H1 (cell line): ENCODE results near the gene SKIC3. TPM values are rescaled to one million over a fixed set of nuclear protein-coding genes. Genes with fewer than 3 reads are reported as not detected.

Experiments
- CTCF ChIA-PET: fragments of 300-600 bp; sonication (Branson Sonifier 250); formaldehyde crosslinking; loops from one replicate; lab custom pipeline; 2021; ENCODE audit not compliant: partially characterized antibody; lab: Charles Lee
- POLR2A ChIA-PET: fragments of 300-600 bp; sonication (Branson Sonifier 250); formaldehyde crosslinking; loops from one replicate; lab custom pipeline; 2021; ENCODE audit warnings: inconsistent platforms; ENCODE audit not compliant: partially characterized antibody; lab: Charles Lee
- DNase-seq, 2 experiments: peaks; one replicate each; pipeline versions ENCODE4 v3.0.0 to v3.0.0-alpha.2; 2010 to 2022; ENCODE audit warnings: low spot score in 2 of 2, low read depth in 1 of 2, mixed read lengths in 1 of 2
- FAIRE-seq: peaks from 2 replicates; lab custom pipeline; 2011; peaks lifted over from hg19 to GRCh38; lab: Jason Lieb, UNC
- H2AFZ ChIP-seq: 2 replicates; pipeline ENCODE4 v1.8.1; 2012; ENCODE audit warnings: low read length, inconsistent platforms
- H2AK5ac ChIP-seq: 2 replicates; pipeline ENCODE4 v1.6.1; 2013; ENCODE audit warnings: low read depth, low read length
- H2BK120ac ChIP-seq: replicated peaks from 2 replicates; pipeline ENCODE3; 2013; ENCODE audit warnings: low read depth, low read length, inconsistent platforms
- H2BK12ac ChIP-seq: 2 replicates; pipeline ENCODE4 v1.6.1; 2013; ENCODE audit warnings: low read depth, low read length
- H2BK15ac ChIP-seq: 2 replicates; pipeline ENCODE4 v1.6.1; 2013; ENCODE audit warnings: low read length
- H2BK20ac ChIP-seq: 2 replicates; pipeline ENCODE4 v1.6.1; 2013; ENCODE audit warnings: low read length
- H2BK5ac ChIP-seq: 2 replicates; pipeline ENCODE4 v1.6.1; 2013; ENCODE audit warnings: low read depth, low read length
- H3K14ac ChIP-seq: 2 replicates; pipeline ENCODE4 v1.6.1; 2013; ENCODE audit warnings: inconsistent platforms; ENCODE audit not compliant: insufficient read length
- H3K18ac ChIP-seq: 2 replicates; pipeline ENCODE4 v1.6.1; 2013; ENCODE audit warnings: low read length; ENCODE audit errors: extremely low read depth
- H3K23ac ChIP-seq: 2 replicates; pipeline ENCODE4 v1.6.1; 2013; ENCODE audit warnings: inconsistent platforms; ENCODE audit not compliant: insufficient read length
- H3K23me2 ChIP-seq: 2 replicates; pipeline ENCODE4 v1.6.1; 2013; ENCODE audit warnings: low read depth, low read length
- H3K27ac ChIP-seq: 2 replicates; pipeline ENCODE4 v1.6.1; 2011; ENCODE audit warnings: low read depth, low read length, inconsistent platforms
- H3K27me3 ChIP-seq, 4 experiments: replicated peaks in 1 of 4; 1 replicate in 1 of 4; 2 replicates in 3 of 4; pipeline versions ENCODE4 v1.6.1 to v1.8.1; 2011 to 2013; ENCODE audit warnings: low read length in 3 of 4, mild to moderate bottlenecking in 3 of 4, inconsistent platforms in 2 of 4, mixed read lengths in 2 of 4, moderate library complexity in 1 of 4; ENCODE audit not compliant: control insufficient read depth in 3 of 4, insufficient read depth in 3 of 4; ENCODE audit errors: extremely low read depth in 1 of 4
- H3K36me3 ChIP-seq, 4 experiments: 2 replicates each; pipeline versions ENCODE4 v1.6.1 to v1.8.1; 2011 to 2013; ENCODE audit warnings: mild to moderate bottlenecking in 4 of 4, low read length in 3 of 4, moderate library complexity in 2 of 4, control low read depth in 1 of 4, inconsistent platforms in 1 of 4; ENCODE audit not compliant: insufficient read depth in 4 of 4, control insufficient read depth in 2 of 4
- H3K4ac ChIP-seq: replicated peaks from 2 replicates; pipeline ENCODE3; 2013; ENCODE audit warnings: low read length, low read depth, mixed read lengths, inconsistent platforms; ENCODE audit not compliant: insufficient read length
- H3K4me1 ChIP-seq, 4 experiments: replicated peaks in 1 of 4; 1 replicate in 1 of 4; 2 replicates in 3 of 4; pipeline versions ENCODE4 v1.6.1 to v1.8.1; 2011 to 2013; ENCODE audit warnings: low read length in 3 of 4, inconsistent platforms in 2 of 4, mixed read lengths in 1 of 4; ENCODE audit not compliant: insufficient read depth in 4 of 4, control insufficient read depth in 3 of 4
- H3K4me2 ChIP-seq, 2 experiments: 2 replicates each; pipeline versions ENCODE4 v1.6.1 to v1.8.1; 2011 to 2013; ENCODE audit warnings: low read depth in 2 of 2, low read length in 2 of 2, control low read depth in 1 of 2, inconsistent platforms in 1 of 2, mild to moderate bottlenecking in 1 of 2; ENCODE audit not compliant: insufficient read depth in 1 of 2
- H3K4me3 ChIP-seq, 4 experiments: fragments of 200-600, 300-600 bp in 1 of 4; sonication (generic), shearing (Covaris generic), sonication (Bioruptor Twin) in 1 of 4; 2 replicates each; pipeline versions ENCODE4 v1.5.1 to v1.8.1; 2011 to 2016; ENCODE audit warnings: low read length in 4 of 4, low read depth in 3 of 4, control low read depth in 2 of 4, inconsistent platforms in 2 of 4, mild to moderate bottlenecking in 2 of 4, mixed read lengths in 1 of 4, moderate library complexity in 1 of 4; ENCODE audit not compliant: insufficient read depth in 2 of 4; ENCODE audit errors: extremely low read depth in 1 of 4
- H3K56ac ChIP-seq: replicated peaks from 2 replicates; pipeline ENCODE3; 2013; ENCODE audit warnings: low read depth, mild to moderate bottlenecking, mixed read lengths, low read length, inconsistent platforms; ENCODE audit not compliant: insufficient read length
- H3K79me1 ChIP-seq: 2 replicates; pipeline ENCODE4 v1.6.1; 2013; ENCODE audit warnings: low read depth, low read length, control low read depth
- H3K79me2 ChIP-seq, 2 experiments: 2 replicates each; pipeline versions ENCODE4 v1.6.1 to v1.8.1; 2012 to 2013; ENCODE audit warnings: low read length in 2 of 2, mild to moderate bottlenecking in 2 of 2, inconsistent platforms in 1 of 2; ENCODE audit not compliant: insufficient read depth in 2 of 2, control insufficient read depth in 1 of 2
- H3K9ac ChIP-seq, 4 experiments: replicated peaks in 1 of 4; 1 replicate in 1 of 4; 2 replicates in 3 of 4; pipeline versions ENCODE4 v1.6.1 to v1.8.1; 2011 to 2013; ENCODE audit warnings: low read depth in 3 of 4, low read length in 3 of 4, control low read depth in 2 of 4, mild to moderate bottlenecking in 2 of 4, moderate library complexity in 2 of 4, inconsistent platforms in 1 of 4; ENCODE audit errors: extremely low read depth in 1 of 4
- H3K9me3 ChIP-seq, 2 experiments: 2 replicates each; pipeline versions ENCODE4 v1.6.1 to v1.8.1; 2012 to 2013; ENCODE audit warnings: mild to moderate bottlenecking in 2 of 2, moderate library complexity in 2 of 2, control low read depth in 1 of 2, inconsistent platforms in 1 of 2, low read depth in 1 of 2, low read length in 1 of 2, mixed read lengths in 1 of 2; ENCODE audit not compliant: insufficient read depth in 2 of 2
- H4K20me1 ChIP-seq, 2 experiments: replicated peaks in 1 of 2; 2 replicates each; pipeline versions ENCODE3 to v1.8.1; 2011 to 2013; ENCODE audit warnings: inconsistent platforms in 2 of 2, low read length in 2 of 2, mild to moderate bottlenecking in 1 of 2; ENCODE audit not compliant: insufficient read depth in 2 of 2, control insufficient read depth in 1 of 2
- H4K5ac ChIP-seq: 2 replicates; pipeline ENCODE4 v1.6.1; 2013; ENCODE audit warnings: low read length, low read depth, mixed read lengths, inconsistent platforms; ENCODE audit not compliant: insufficient read length
- H4K8ac ChIP-seq: 2 replicates; pipeline ENCODE4 v1.8.0; 2013; ENCODE audit warnings: mild to moderate bottlenecking, moderate library complexity, low read length, inconsistent platforms; ENCODE audit not compliant: insufficient read depth; ENCODE audit errors: extremely low read depth
- H4K91ac ChIP-seq: replicated peaks from 2 replicates; pipeline ENCODE3; 2013; ENCODE audit warnings: low read length, mixed read lengths, inconsistent platforms; ENCODE audit not compliant: insufficient read length
- CREB1 ChIP-seq: IDR thresholded peaks from 2 replicates; pipeline ENCODE4 v1.6.1; 2012; ENCODE audit warnings: inconsistent platforms
- HDAC2 ChIP-seq, 2 experiments: fragments of 300-600 bp in 1 of 2; sonication (generic) in 1 of 2; IDR thresholded peaks; 2 replicates each; pipeline ENCODE4 v1.6.1; 2011 to 2012; ENCODE audit warnings: low read depth in 2 of 2, low read length in 2 of 2, mild to moderate bottlenecking in 2 of 2, moderate library complexity in 2 of 2, borderline replicate concordance in 1 of 2, inconsistent platforms in 1 of 2
- MAFK ChIP-seq: IDR thresholded peaks from 2 replicates; pipeline ENCODE4 v1.6.1; 2012; ENCODE audit warnings: low read depth, mild to moderate bottlenecking, improper control_type of control experiment, low read length
- RFX5 ChIP-seq: IDR thresholded peaks from 2 replicates; pipeline ENCODE4 v1.6.1; 2011; ENCODE audit warnings: low read depth, low read length, improper control_type of control experiment, borderline replicate concordance
- SIX5 ChIP-seq: IDR thresholded peaks from 2 replicates; pipeline ENCODE4 v1.6.1; 2011; ENCODE audit warnings: mild to moderate bottlenecking, low read depth, low read length
- TCF12 ChIP-seq: IDR thresholded peaks from 2 replicates; pipeline ENCODE4 v1.6.1; 2011; ENCODE audit warnings: low read depth, mild to moderate bottlenecking, low read length
- TEAD4 ChIP-seq: IDR thresholded peaks from 2 replicates; pipeline ENCODE4 v1.6.1; 2012; ENCODE audit warnings: low read depth, low read length, inconsistent platforms, mixed read lengths
- ZNF274 ChIP-seq: IDR thresholded peaks from 2 replicates; pipeline ENCODE4 v1.7.0; 2012; ENCODE audit warnings: low read length, borderline replicate concordance; ENCODE audit errors: extremely low read depth
- WGBS, 2 experiments: shearing (Covaris generic) in 1 of 2; methylation state at CpG; one replicate each; pipeline versions ENCODE4 v1.1.6 to v1.1.7; 2013 to 2015; ENCODE audit warnings: low lambda C conversion rate in 2 of 2, mixed read lengths in 2 of 2, inconsistent platforms in 1 of 2, low coverage in 1 of 2, missing lambda C conversion rate in 1 of 2; ENCODE audit not compliant: insufficient replicate concordance in 2 of 2, insufficient coverage in 1 of 2, insufficient read length in 1 of 2; ENCODE audit errors: extremely low coverage in 1 of 2, missing lambda C conversion rate in 1 of 2; 5-methylcytosine and 5-hydroxymethylcytosine counted together
- polyA plus RNA-seq, 7 experiments: library from polyadenylated mRNA; depleted of rRNA in 3 of 7; stranded (reverse) in 5 of 7; unstranded in 2 of 7; fragments of >200 nt in 5 of 7; fragments of 200-250 nt in 2 of 7; gene quantifications; 1 replicate in 5 of 7; 2 replicates in 1 of 7; 4 replicates in 1 of 7; pipeline versions ENCODE4 v1.2.1 to v1.2.3, GENCODE V29; 2011 to 2013; ENCODE audit warnings: missing spikeins in 2 of 7, mixed read lengths in 2 of 7
- total RNA-seq: library from RNA; stranded (reverse); fragmentation: NEBNext Ultra II Directional; extraction: Animal tissue kit (Norgen Biotek cat#: 25700); gene quantifications from 2 replicates; pipeline ENCODE4 v1.2.1, GENCODE V29; 2021

SKIC3 gene
- total and polyA plus RNA-seq, 2 of the 8 experiments (the other 6 are each of a cell fraction or from before 2014, with no cell fraction given), result 13.7 to 53.7 TPM

DNA sequence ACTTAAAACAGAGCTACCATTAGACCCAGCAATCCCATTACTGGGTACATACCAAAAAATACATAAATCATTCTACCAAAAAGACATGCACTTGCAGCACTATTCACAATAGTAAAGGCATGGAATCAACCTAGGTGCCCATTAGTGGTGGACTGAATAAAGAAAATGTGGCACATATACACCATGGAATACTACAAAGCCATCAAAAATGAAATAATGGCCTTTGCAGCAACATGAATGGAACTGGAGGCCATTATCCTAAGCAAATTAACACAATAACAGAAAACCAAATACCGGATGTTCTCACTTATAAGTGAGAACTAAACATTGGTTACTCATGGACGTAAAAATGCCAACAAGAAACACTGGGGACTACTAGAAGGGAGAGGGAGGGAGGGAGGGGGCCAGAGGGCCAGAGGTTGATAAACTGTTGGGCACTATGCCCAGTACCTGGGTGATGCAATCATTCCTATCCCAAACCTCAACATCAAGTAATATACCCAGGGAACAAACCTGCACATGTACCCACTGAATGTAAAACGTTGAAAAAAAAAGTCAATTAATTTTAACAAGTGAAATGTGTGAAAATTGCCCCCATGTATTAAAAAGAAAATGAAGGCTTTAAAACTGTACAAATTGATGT lies 40.6 kb upstream of the SKIC3 start:
- POLR2A ChIA-PET, result no interaction called here
- Histone ChIP-seq H4K8ac (no peak overlapping the region), H3K9ac (no peak overlapping the region)
- TF ChIP-seq SIX5 (no peak), ZNF274 (no peak), TCF12 (no peak), CREB1 (no peak), RFX5 (no peak), HDAC2 (IDR thresholded peaks at IDR 0.05; ENCODE audit: borderline replicate concordance in 1 of 2, low read depth in 2 of 2, low read length in 2 of 2) (no peak), MAFK (no peak), TEAD4 (no peak)

More for the DNA sequence above, 40.6 kb upstream of the SKIC3 start:
- Histone ChIP-seq H3K14ac (no peak overlapping the region), H3K23ac (no peak overlapping the region), H3K4me2 (no peak overlapping the region), H3K4ac (no peak overlapping the region), H2BK120ac (no peak overlapping the region), H3K27me3 (no peaks in the 10 kb centered on the region), H4K91ac (no peak overlapping the region), H3K79me2 (no peaks in the 10 kb centered on the region), H4K20me1 (no peaks in the 10 kb centered on the region), H3K9me3 (no peaks in the 10 kb centered on the region), H3K4me3 (no peak overlapping the region), H3K36me3 (no peaks in the 10 kb centered on the region; a peak in 1 of 8 replicates), H2BK15ac (no peak overlapping the region), H3K79me1 (no peaks in the 10 kb centered on the region), H2BK5ac (no peak overlapping the region), H3K23me2 (no peaks in the 10 kb centered on the region), H2BK12ac (no peak overlapping the region), H4K5ac (no peak overlapping the region), H3K56ac (no peak overlapping the region), H2BK20ac (no peak overlapping the region), H3K27ac (no peak overlapping the region), H3K4me1 (no peaks in the 10 kb centered on the region), H2AK5ac (no peak overlapping the region), H2AFZ (no peak overlapping the region), H3K18ac (no peak overlapping the region)
- DNase-seq (no peak), FAIRE-seq (no peak)
- CTCF ChIA-PET, result interaction anchor here (0.9 to 1.6 kb wide), 2 partner anchors 12 to 31 kb away, joined by 3 read pairs; no protein-coding TSS in a partner anchor
- WGBS, 2 experiments, result 83% methylated on average over 3 of the region's 3 CpGs; no CpG with 5 or more reads in 1 of the 2 experiments
